IMR-90 (cell line): ENCODE measurements around the gene MAP6. TPM values are rescaled to one million over a fixed set of nuclear protein-coding genes. Genes with fewer than 3 reads are reported as not detected.
A peak's percentile ranks its signal among the peaks of the same experiment; 100 is the strongest.

Experiments
- FOS ChIP-seq: fragments of 150-350 bp; IDR thresholded peaks from 2 replicates; pipeline ENCODE4 v1.6.1; 2016; ENCODE audit warnings: low read depth, low read length
- RAD21 ChIP-seq: IDR thresholded peaks from 2 replicates; pipeline ENCODE4 v1.6.1; 2012; ENCODE audit warnings: low read length, improper control_type of control experiment
- polyA plus RNA-seq, 3 experiments: library from polyadenylated mRNA; depleted of rRNA; stranded (reverse); fragments of >200 nt; gene quantifications; 2 replicates each; pipeline ENCODE4 v1.2.3, GENCODE V29; 2012; ENCODE audit warnings: low replicate concordance in 1 of 3
- total RNA-seq: library from RNA; depleted of rRNA; stranded (reverse); fragments of >200 nt; gene quantifications from 2 replicates; pipeline ENCODE4 v1.2.3, GENCODE V29; 2012
- TF ChIP-seq, protein P1 (sequence below): conservative IDR thresholded peaks from 2 replicates; pipeline ENCODE4 v1.5.1; 2012; ENCODE audit warnings: mild to moderate bottlenecking, low read depth, low read length, improper control_type of control experiment

MAP6 gene
- total and polyA plus RNA-seq, 2 of the 4 experiments (the other 2 are of a cell fraction) = 3.0 to 3.4 TPM

- TF ChIP-seq, protein P1, sequence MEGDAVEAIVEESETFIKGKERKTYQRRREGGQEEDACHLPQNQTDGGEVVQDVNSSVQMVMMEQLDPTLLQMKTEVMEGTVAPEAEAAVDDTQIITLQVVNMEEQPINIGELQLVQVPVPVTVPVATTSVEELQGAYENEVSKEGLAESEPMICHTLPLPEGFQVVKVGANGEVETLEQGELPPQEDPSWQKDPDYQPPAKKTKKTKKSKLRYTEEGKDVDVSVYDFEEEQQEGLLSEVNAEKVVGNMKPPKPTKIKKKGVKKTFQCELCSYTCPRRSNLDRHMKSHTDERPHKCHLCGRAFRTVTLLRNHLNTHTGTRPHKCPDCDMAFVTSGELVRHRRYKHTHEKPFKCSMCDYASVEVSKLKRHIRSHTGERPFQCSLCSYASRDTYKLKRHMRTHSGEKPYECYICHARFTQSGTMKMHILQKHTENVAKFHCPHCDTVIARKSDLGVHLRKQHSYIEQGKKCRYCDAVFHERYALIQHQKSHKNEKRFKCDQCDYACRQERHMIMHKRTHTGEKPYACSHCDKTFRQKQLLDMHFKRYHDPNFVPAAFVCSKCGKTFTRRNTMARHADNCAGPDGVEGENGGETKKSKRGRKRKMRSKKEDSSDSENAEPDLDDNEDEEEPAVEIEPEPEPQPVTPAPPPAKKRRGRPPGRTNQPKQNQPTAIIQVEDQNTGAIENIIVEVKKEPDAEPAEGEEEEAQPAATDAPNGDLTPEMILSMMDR = no peak
- TF ChIP-seq RAD21 (peak; percentile 23; the same call in 1 of the 2 replicates), FOS (peak; percentile 55; the same call in 1 of the 2 replicates)
These were observed 114.4 kb downstream of the MAP6 start (continued) for GRCh38 chr11:75554258-75555022.
